Upper lobe of right lung (tissue), 1 donor: ENCODE results near the gene ARSB. TPM values are rescaled to one million over a fixed set of nuclear protein-coding genes. Genes with fewer than 3 reads are reported as not detected.

Experiments
- ATAC-seq: fragments of 200-7000 bp; cut with Tn5 transposase; one replicate; pipeline ENCODE4 v1.9.1; 2020; ENCODE audit warnings: mild to moderate bottlenecking, moderate library complexity
- DNase-seq: peaks from one replicate; pipeline ENCODE4 v3.0.0-alpha.2; 2020
- H3K27ac ChIP-seq: fragments of 200-600 bp; one replicate; pipeline ENCODE4 v1.8.0; 2022
- H3K27me3 ChIP-seq: fragments of 200-600 bp; one replicate; pipeline ENCODE4 v1.8.0; 2022; ENCODE audit warnings: mild to moderate bottlenecking
- H3K36me3 ChIP-seq: fragments of 200-600 bp; one replicate; pipeline ENCODE4 v1.8.0; 2022
- H3K4me1 ChIP-seq: fragments of 200-600 bp; one replicate; pipeline ENCODE4 v1.8.0; 2022
- H3K4me3 ChIP-seq: fragments of 200-600 bp; one replicate; pipeline ENCODE4 v1.8.0; 2022; ENCODE audit warnings: mild to moderate bottlenecking
- H3K9me3 ChIP-seq: fragments of 200-600 bp; one replicate; pipeline ENCODE4 v1.8.0; 2022
- CTCF ChIP-seq: fragments of 200-600 bp; IDR thresholded peaks from one replicate; pipeline ENCODE4 v1.8.0; 2022; ENCODE audit warnings: antibody characterized with exemption
- intact Hi-C: fragments of 100-400 bp; cut with DNase I; formaldehyde crosslinking; loops from one replicate; pipeline ENCODE4 v1.11.0; 2022
- total RNA-seq: library from RNA; stranded (reverse); fragmentation: NEBNext Ultra II Directional; extraction: Animal tissue kit (Norgen Biotek cat#: 25700); gene quantifications from one replicate; pipeline ENCODE4 v1.2.1, GENCODE V29; 2021
- donor health status: DM: no; HTN: yes; CAD: no; lungs with severe emphysema.

The ARSB gene
- total RNA-seq, 1 donor from 2014 or later = 15.8 TPM

- H3K36me3 ChIP-seq = no peaks in the 10 kb centered on the region
- no peak overlapping the region for H3K4me3 ChIP-seq
- no peaks in the 10 kb centered on the region for H3K4me1 ChIP-seq
- no peak for TF ChIP-seq CTCF
- no peaks in the 10 kb centered on the region for H3K9me3 ChIP-seq
- intact Hi-C loops = no loop called here
- ATAC-seq (no peak), DNase-seq (no peak)
- H3K27me3 ChIP-seq = no peaks in the 10 kb centered on the region
- H3K27ac ChIP-seq = no peak overlapping the region
Measured at GRCh38 chr5:78756858-78757257, 228.3 kb downstream of the ARSB start.

DNA sequence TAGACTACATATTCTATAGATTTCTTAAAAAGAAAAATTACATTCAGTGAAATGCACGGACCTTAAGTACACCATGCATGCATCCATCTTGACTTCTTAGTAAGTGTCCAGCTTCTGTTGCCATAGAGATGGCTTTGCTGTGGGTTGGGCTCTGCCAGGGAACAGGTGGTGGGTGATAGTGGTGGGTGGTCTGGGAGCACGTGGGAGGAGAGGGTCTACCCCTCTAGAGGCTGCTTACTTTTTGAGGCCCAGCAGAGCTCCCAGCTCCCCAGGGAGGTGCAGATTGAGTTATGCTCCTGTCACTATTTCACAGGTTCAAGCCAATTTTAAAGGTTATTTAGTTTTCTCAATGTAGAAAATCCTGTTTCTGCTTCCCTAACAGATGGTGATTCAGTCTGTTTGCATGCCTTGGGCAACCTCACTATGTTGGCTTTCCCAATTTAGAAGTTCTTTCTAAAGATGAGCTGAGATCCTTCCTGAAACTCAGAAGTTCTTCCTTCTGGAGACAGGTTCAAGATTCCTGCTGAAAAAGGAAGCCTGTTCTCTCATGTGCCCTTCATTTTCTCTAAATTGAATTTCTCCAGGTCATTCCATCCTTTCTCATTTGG lies 229.2 kb downstream of the ARSB start:
- ATAC-seq (no peak), DNase-seq (no peak)
- H3K27me3 ChIP-seq = no peaks in the 10 kb centered on the region
- no peak for TF ChIP-seq CTCF
- no peaks in the 10 kb centered on the region for H3K9me3 ChIP-seq
- H3K4me1 ChIP-seq = no peaks in the 10 kb centered on the region
- no peak overlapping the region for H3K27ac ChIP-seq
- intact Hi-C loops = no loop called here
- H3K4me3 ChIP-seq = no peak overlapping the region
- H3K36me3 ChIP-seq = no peaks in the 10 kb centered on the region

- no peak for TF ChIP-seq CTCF
- H3K9me3 ChIP-seq = no peaks in the 10 kb centered on the region
- ATAC-seq (no peak), DNase-seq (no peak)
- H3K4me3 ChIP-seq = no peak overlapping the region
- no peaks in the 10 kb centered on the region for H3K4me1 ChIP-seq
- no peaks in the 10 kb centered on the region for H3K27me3 ChIP-seq
- intact Hi-C loops = no loop called here
- no peak overlapping the region for H3K27ac ChIP-seq
- H3K36me3 ChIP-seq = no peaks in the 10 kb centered on the region
Measured at GRCh38 chr5:78754655-78755054, 230.5 kb downstream of the ARSB start.

- ATAC-seq (no peak), DNase-seq (no peak)
- Histone ChIP-seq H3K27ac (no peak overlapping the region), H3K9me3 (no peaks in the 10 kb centered on the region), H3K4me1 (no peaks in the 10 kb centered on the region), H3K4me3 (no peak overlapping the region), H3K27me3 (no peaks in the 10 kb centered on the region), H3K36me3 (no peaks in the 10 kb centered on the region)
- intact Hi-C loops = no loop called here
- TF ChIP-seq CTCF = no peak
Measured at GRCh38 chr5:78753093-78753531, 232.0 kb downstream of the ARSB start.

DNA sequence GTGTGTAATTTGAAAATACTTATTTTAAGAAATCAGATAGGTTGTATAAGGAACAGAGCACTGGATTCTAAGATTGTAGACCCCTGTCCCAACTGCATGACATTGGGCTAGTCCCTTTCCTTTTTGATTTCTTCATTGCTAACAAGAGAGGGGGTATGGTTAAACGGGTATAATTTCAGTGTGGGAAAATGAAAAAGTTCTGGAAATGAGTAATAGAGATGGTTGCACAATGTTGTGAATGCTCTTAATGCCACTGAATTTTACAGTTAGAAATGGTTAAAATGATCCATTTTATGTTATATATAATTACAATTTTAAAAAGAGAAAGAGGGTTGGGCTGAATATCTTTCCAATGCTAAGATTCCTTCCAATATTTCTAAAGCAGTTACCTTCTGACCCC lies 233.2 kb downstream of the ARSB start:
- Histone ChIP-seq H3K36me3 (no peaks in the 10 kb centered on the region), H3K4me1 (no peaks in the 10 kb centered on the region), H3K27ac (no peak overlapping the region), H3K27me3 (no peaks in the 10 kb centered on the region), H3K9me3 (no peaks in the 10 kb centered on the region), H3K4me3 (no peak overlapping the region)
- ATAC-seq (no peak), DNase-seq (no peak)
- TF ChIP-seq CTCF = no peak
- intact Hi-C loops = no loop called here

DNA sequence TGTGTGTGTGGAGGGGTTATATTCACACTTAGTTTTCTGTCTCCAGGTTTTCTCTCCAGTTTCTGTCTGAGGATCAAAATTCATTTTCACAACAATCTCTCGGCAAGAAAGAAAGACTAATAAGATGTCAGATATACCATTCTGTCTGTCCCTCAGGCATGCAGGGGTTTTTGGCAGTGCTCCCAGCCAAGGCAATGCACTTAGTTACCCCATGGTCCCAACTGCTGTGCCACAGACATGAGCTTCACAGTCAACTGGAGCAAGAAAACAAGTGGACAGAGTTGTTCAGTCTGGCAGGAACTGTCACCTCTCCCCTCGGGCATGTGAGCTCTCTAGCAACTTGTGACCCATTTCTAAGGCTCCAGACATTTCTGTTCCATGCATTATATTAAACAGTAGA lies 234.8 kb downstream of the ARSB start:
- no peaks in the 10 kb centered on the region for H3K9me3 ChIP-seq
- H3K4me3 ChIP-seq = no peak overlapping the region
- H3K4me1 ChIP-seq = no peaks in the 10 kb centered on the region
- intact Hi-C loops = no loop called here
- no peak for TF ChIP-seq CTCF
- no peaks in the 10 kb centered on the region for H3K36me3 ChIP-seq
- H3K27ac ChIP-seq = no peak overlapping the region
- ATAC-seq (no peak), DNase-seq (no peak)
- no peaks in the 10 kb centered on the region for H3K27me3 ChIP-seq
